Lung microvascular endothelial cell (primary cell): ENCODE measurements around the gene RTF2. TPM values are rescaled to one million over a fixed set of nuclear protein-coding genes. Genes with fewer than 3 reads are reported as not detected.

ENCODE experiments used
- DNase-seq, 2 donors: peaks; one replicate each; pipeline versions ENCODE4 v3.0.0 to v3.0.0-alpha.2; 2010; ENCODE audit warnings: low read depth in 2 of 2
- total RNA-seq: library from RNA; depleted of rRNA; stranded (reverse); fragments of >200 nt; gene quantifications from 2 replicates; pipeline ENCODE4 v1.2.1, GENCODE V29; 2014

The RTF2 gene
- total RNA-seq, 1 donor from 2014 or later = 96.2 TPM

- DNase-seq = no peak
Observed at GRCh38 chr20:56438284-56438683, 30.1 kb upstream of the RTF2 start.

- DNase-seq = peak; percentile 58 to 81
Observed at GRCh38 chr20:56439771-56440291, 28.6 kb upstream of the RTF2 start.

- DNase-seq = no peak
Observed at GRCh38 chr20:56440346-56441007, 27.9 kb upstream of the RTF2 start.

GRCh38 chr20:56442389-56443365 is 25.8 kb upstream of the RTF2 start:
- no peak for DNase-seq

GRCh38 chr20:56443654-56444540 is 24.5 kb upstream of the RTF2 start:
- DNase-seq = peak in 1 of 2 donors; percentile 66

GRCh38 chr20:56445130-56445529 is 23.3 kb upstream of the RTF2 start:
- DNase-seq = no peak

- no peak for DNase-seq
Observed at GRCh38 chr20:56445540-56445939, 22.9 kb upstream of the RTF2 start.

- no peak for DNase-seq
Observed at GRCh38 chr20:56447227-56447626, 21.2 kb upstream of the RTF2 start.

GRCh38 chr20:56449459-56449858 is 19.0 kb upstream of the RTF2 start:
- DNase-seq = no peak

GRCh38 chr20:56451056-56451765 is 17.2 kb upstream of the RTF2 start:
- no peak for DNase-seq

- no peak for DNase-seq
Observed at GRCh38 chr20:56453352-56453751, 15.1 kb upstream of the RTF2 start.

GRCh38 chr20:56454754-56455153 is 13.7 kb upstream of the RTF2 start:
- no peak for DNase-seq

GRCh38 chr20:56458206-56458821 is 10.1 kb upstream of the RTF2 start:
- no peak for DNase-seq

GRCh38 chr20:56460459-56460858 is 8.0 kb upstream of the RTF2 start:
- no peak for DNase-seq

- no peak for DNase-seq
Observed at GRCh38 chr20:56461576-56461975, 6.9 kb upstream of the RTF2 start.

- DNase-seq = no peak
Observed at GRCh38 chr20:56463428-56463827, 5.0 kb upstream of the RTF2 start.

- DNase-seq = no peak
Observed at GRCh38 chr20:56465997-56466396, 2.4 kb upstream of the RTF2 start.

- DNase-seq = no peak
Observed at GRCh38 chr20:56467968-56468315, 485 bp upstream of the RTF2 start.

GRCh38 chr20:56469077-56469449 is 636 bp downstream of the RTF2 start:
- peak in 1 of 2 donors; percentile 4 for DNase-seq

GRCh38 chr20:56483970-56484369 is 15.5 kb downstream of the RTF2 start:
- DNase-seq = peak in 1 of 2 donors; percentile 5
